ENCODE data around the gene PTPRN2.

- TF ChIP-seq POLR2A (IDR thresholded peaks at IDR 0.05) (no peak), CTCF (IDR thresholded peaks at IDR 0.05) (no peak), POLR2AphosphoS5 (IDR thresholded peaks at IDR 0.05) (no peak)
Measured at GRCh38 chr7:158087196-158087595, 500.4 kb downstream of the PTPRN2 start.
